Measurements from ENCODE around the gene C11orf65. TPM values are rescaled to one million over a fixed set of nuclear protein-coding genes. Genes with fewer than 3 reads are reported as not detected.

Gene C11orf65
- total and polyA plus RNA-seq, 4 experiments from 2014 or later = 0.30 to 1.0 (median 0.93) TPM; not detected in 1

DNA sequence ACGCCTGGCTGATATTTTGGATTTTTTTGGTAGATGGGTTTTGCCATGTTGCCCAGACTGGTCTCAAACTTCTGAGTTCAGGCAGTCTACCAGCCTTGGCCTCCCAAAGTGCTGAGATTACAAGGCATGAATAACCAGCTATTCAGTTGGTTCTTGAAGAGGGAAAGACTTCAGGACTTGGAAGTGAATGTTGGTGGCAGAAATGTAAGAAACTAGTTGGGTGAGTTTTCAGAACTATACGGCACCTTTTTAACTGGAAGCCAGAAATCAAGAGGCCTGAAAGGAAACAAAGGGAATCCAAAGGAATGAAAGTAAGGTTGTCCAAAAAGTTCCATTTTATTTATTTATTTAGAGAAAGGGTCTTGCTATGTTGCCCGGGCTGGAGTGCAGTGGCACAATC lies 28.0 kb upstream of the C11orf65 start:
- Mint-ChIP-seq H3K27ac (peak overlapping the region in 6 of 7 donors; percentile 10 to 93 (median 52)), H3K36me3 (peaks cover 6 to 7% of the 10 kb centered on the region in 2 donors), H3K9me3 (peaks cover 0 to 2% (median 0%) of the 10 kb centered on the region in 8 donors), H3K4me1 (peaks cover 23 to 32% (median 29%) of the 10 kb centered on the region in 4 donors), H3K4me3 (no peak overlapping the region), H3K27me3 (no peaks in the 10 kb centered on the region)
- POLR2A ChIA-PET (ENCODE audit: partially characterized antibody) = interaction anchor here (1.0 to 1.8 kb wide), 3 partner anchors 28 to 486 kb away, joined by 3 read pairs; partner anchors contain the start of genes C11orf65 and CUL5
- Histone ChIP-seq H3K27me3 (ENCODE audit: insufficient read depth, low read length) (no peaks in the 10 kb centered on the region), H3K4me3 (ENCODE audit: low read length in 2 of 2) (no peak overlapping the region), H3K27ac (ENCODE audit: low read depth, low read length) (no peak overlapping the region), H3K9me3 (ENCODE audit: control insufficient read depth in 1 of 2, low read length in 2 of 2) (no peaks in the 10 kb centered on the region), H3K36me3 (ENCODE audit: insufficient read depth, low read length) (no peaks in the 10 kb centered on the region), H3K4me1 (ENCODE audit: insufficient read depth, low read length) (peaks cover 11% of the 10 kb centered on the region)
- intact Hi-C loops (cut with micrococcal nuclease) = loop anchor here (10.0 kb wide), 2 partner anchors 169 to 271 kb away; partner anchors contain the start of genes ATM, DDX10 and NPAT
- CTCF ChIA-PET (ENCODE audit: partially characterized antibody) = interaction anchor here (0.6 kb wide), 1 partner anchor 33 kb away, joined by 4 read pairs; no protein-coding TSS in a partner anchor
- DNase-seq = no peak

DNA sequence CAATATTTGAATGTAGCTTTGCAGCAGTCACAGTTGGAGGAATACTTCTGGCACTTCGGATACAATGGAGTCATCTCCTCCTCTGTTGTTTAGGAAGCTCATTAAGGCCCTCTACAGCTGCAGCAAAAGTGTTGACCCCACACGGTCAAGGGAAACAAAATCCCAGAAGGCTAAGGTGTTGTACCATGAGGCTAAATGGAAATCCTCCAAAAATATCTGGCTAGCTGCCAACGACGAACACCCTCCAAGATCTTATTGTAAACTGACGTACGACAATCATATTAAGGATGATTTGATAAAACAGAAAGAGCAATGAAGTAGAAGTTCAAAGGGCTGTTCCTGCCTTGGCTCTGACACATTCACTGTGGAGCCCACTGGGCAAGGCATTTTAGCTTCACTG lies 26.9 kb upstream of the C11orf65 start:
- no peak overlapping the region for H3K4me3 ChIP-seq (ENCODE audit: low read length in 2 of 2)
- H3K4me1 Mint-ChIP-seq = peaks cover 23 to 32% (median 29%) of the 10 kb centered on the region in 4 donors
- peak overlapping the region in 4 of 7 donors; percentile 12 to 65 (median 34) for H3K27ac Mint-ChIP-seq
- POLR2A ChIA-PET (ENCODE audit: partially characterized antibody) = interaction anchor here (1.0 kb wide), 1 partner anchor 27 kb away, joined by 3 read pairs; the partner anchor contains the start of gene C11orf65
- H3K4me1 ChIP-seq (ENCODE audit: insufficient read depth, low read length) = peaks cover 11% of the 10 kb centered on the region
- no peak overlapping the region for H3K4me3 Mint-ChIP-seq
- no peaks in the 10 kb centered on the region for H3K36me3 ChIP-seq (ENCODE audit: insufficient read depth, low read length)
- no peaks in the 10 kb centered on the region for H3K27me3 Mint-ChIP-seq
- no peak overlapping the region for H3K27ac ChIP-seq (ENCODE audit: low read depth, low read length)
- H3K9me3 ChIP-seq (ENCODE audit: control insufficient read depth in 1 of 2, low read length in 2 of 2) = no peaks in the 10 kb centered on the region
- no peaks in the 10 kb centered on the region for H3K27me3 ChIP-seq (ENCODE audit: insufficient read depth, low read length)
- CTCF ChIA-PET (ENCODE audit: partially characterized antibody) = no interaction called here
- DNase-seq = no peak
- intact Hi-C loops (cut with micrococcal nuclease) = loop anchor here (10.0 kb wide), 2 partner anchors 171 to 269 kb away; partner anchors contain the start of genes ATM, DDX10 and NPAT
- peaks cover 0 to 2% (median 0%) of the 10 kb centered on the region in 8 donors for H3K9me3 Mint-ChIP-seq
- H3K36me3 Mint-ChIP-seq = peaks cover 9 to 11% of the 10 kb centered on the region in 2 donors

DNA sequence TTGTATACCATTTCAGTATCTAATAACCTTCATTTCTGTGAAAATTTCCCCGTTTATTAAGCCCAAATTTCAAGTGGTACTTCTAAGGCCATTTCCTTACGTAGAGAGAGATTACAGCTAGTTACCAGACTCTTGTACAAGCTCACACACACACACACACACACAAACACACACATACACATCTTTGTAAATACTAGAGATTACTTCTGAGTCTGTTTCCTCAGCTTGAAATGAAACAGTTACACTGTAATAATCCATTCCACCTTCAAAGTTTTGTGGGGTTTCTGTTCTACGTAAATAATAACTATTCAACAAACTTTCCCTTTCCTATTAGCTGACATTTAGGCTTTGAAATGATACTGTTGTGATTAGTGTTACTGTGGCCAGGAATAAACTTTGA lies 24.6 kb upstream of the C11orf65 start:
- Histone ChIP-seq H3K9me3 (ENCODE audit: control insufficient read depth in 1 of 2, low read length in 2 of 2) (no peaks in the 10 kb centered on the region), H3K4me3 (ENCODE audit: low read length in 2 of 2) (no peak overlapping the region), H3K36me3 (ENCODE audit: insufficient read depth, low read length) (no peaks in the 10 kb centered on the region), H3K4me1 (ENCODE audit: insufficient read depth, low read length) (peaks cover 7% of the 10 kb centered on the region), H3K27me3 (ENCODE audit: insufficient read depth, low read length) (no peaks in the 10 kb centered on the region), H3K27ac (ENCODE audit: low read depth, low read length) (no peak overlapping the region)
- H3K27ac Mint-ChIP-seq = peak overlapping the region in 2 of 7 donors; percentile 19 to 67
- H3K36me3 Mint-ChIP-seq = peaks cover 15 to 24% of the 10 kb centered on the region in 2 donors
- intact Hi-C loops (cut with micrococcal nuclease) = loop anchor here (10.0 kb wide), 2 partner anchors 173 to 267 kb away; partner anchors contain the start of genes ATM, DDX10 and NPAT
- no peak overlapping the region for H3K4me3 Mint-ChIP-seq
- no peak for DNase-seq
- H3K9me3 Mint-ChIP-seq = no peaks in the 10 kb centered on the region
- CTCF ChIA-PET (ENCODE audit: partially characterized antibody) = interaction anchor here (0.6 kb wide), 1 partner anchor 11 kb away, joined by 3 read pairs; no protein-coding TSS in a partner anchor
- peaks cover 20 to 22% (median 21%) of the 10 kb centered on the region in 4 donors for H3K4me1 Mint-ChIP-seq
- POLR2A ChIA-PET (ENCODE audit: partially characterized antibody) = interaction anchor here (2.2 kb wide), 1 partner anchor 24 kb away, joined by 5 read pairs; no protein-coding TSS in a partner anchor
- H3K27me3 Mint-ChIP-seq = no peaks in the 10 kb centered on the region

- POLR2A ChIA-PET (ENCODE audit: partially characterized antibody) = interaction anchor here (1.0 kb wide), 1 partner anchor 11 kb away, joined by 3 read pairs; no protein-coding TSS in a partner anchor
- H3K27ac ChIP-seq (ENCODE audit: low read depth, low read length) = no peak overlapping the region
- H3K36me3 ChIP-seq (ENCODE audit: insufficient read depth, low read length) = peaks cover 9% of the 10 kb centered on the region
- Mint-ChIP-seq H3K4me3 (no peak overlapping the region), H3K27ac (peak overlapping the region in 1 of 7 donors; percentile 52), H3K36me3 (peaks cover 43 to 58% of the 10 kb centered on the region in 2 donors), H3K9me3 (no peaks in the 10 kb centered on the region), H3K4me1 (peaks cover 0 to 4% (median 0%) of the 10 kb centered on the region in 4 donors), H3K27me3 (no peaks in the 10 kb centered on the region)
- DNase-seq = no peak
- intact Hi-C loops (cut with micrococcal nuclease) = no loop called here
- H3K9me3 ChIP-seq (ENCODE audit: control insufficient read depth in 1 of 2, low read length in 2 of 2) = no peaks in the 10 kb centered on the region
- no peak overlapping the region for H3K4me3 ChIP-seq (ENCODE audit: low read length in 2 of 2)
- no peaks in the 10 kb centered on the region for H3K27me3 ChIP-seq (ENCODE audit: insufficient read depth, low read length)
- H3K4me1 ChIP-seq (ENCODE audit: insufficient read depth, low read length) = no peaks in the 10 kb centered on the region
- CTCF ChIA-PET (ENCODE audit: partially characterized antibody) = no interaction called here
Measured at GRCh38 chr11:108486828-108487227, 19.5 kb upstream of the C11orf65 start.

DNA sequence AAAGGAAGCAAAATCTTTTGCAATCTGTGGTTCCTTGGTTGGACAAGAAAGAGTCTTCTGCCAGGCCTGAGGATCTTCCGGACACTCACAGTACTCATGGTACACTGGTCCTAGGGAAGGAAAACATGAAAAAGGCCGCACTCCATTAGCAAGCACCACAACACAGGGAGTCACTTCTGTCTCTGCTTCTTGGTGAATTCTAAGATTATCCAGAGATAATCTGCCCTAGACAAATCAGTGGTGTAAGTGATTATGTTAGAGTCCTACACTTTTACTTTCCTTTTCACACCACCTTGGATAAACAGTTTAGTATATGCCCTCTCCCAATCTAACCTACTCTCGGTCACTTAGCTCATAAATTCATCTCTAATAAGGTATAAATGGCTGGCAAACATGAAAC lies 19.0 kb upstream of the C11orf65 start:
- Mint-ChIP-seq H3K27ac (peak overlapping the region in 1 of 7 donors; percentile 22), H3K36me3 (peaks cover 48 to 62% of the 10 kb centered on the region in 2 donors), H3K4me3 (no peak overlapping the region), H3K4me1 (peaks cover 0 to 3% (median 0%) of the 10 kb centered on the region in 4 donors), H3K9me3 (no peaks in the 10 kb centered on the region), H3K27me3 (no peaks in the 10 kb centered on the region)
- CTCF ChIA-PET (ENCODE audit: partially characterized antibody) = no interaction called here
- no peaks in the 10 kb centered on the region for H3K27me3 ChIP-seq (ENCODE audit: insufficient read depth, low read length)
- intact Hi-C loops (cut with micrococcal nuclease) = no loop called here
- POLR2A ChIA-PET (ENCODE audit: partially characterized antibody) = no interaction called here
- H3K27ac ChIP-seq (ENCODE audit: low read depth, low read length) = no peak overlapping the region
- no peak overlapping the region for H3K4me3 ChIP-seq (ENCODE audit: low read length in 2 of 2)
- H3K36me3 ChIP-seq (ENCODE audit: insufficient read depth, low read length) = peaks cover 9% of the 10 kb centered on the region
- no peak for DNase-seq
- no peaks in the 10 kb centered on the region for H3K9me3 ChIP-seq (ENCODE audit: control insufficient read depth in 1 of 2, low read length in 2 of 2)
- no peaks in the 10 kb centered on the region for H3K4me1 ChIP-seq (ENCODE audit: insufficient read depth, low read length)

DNA sequence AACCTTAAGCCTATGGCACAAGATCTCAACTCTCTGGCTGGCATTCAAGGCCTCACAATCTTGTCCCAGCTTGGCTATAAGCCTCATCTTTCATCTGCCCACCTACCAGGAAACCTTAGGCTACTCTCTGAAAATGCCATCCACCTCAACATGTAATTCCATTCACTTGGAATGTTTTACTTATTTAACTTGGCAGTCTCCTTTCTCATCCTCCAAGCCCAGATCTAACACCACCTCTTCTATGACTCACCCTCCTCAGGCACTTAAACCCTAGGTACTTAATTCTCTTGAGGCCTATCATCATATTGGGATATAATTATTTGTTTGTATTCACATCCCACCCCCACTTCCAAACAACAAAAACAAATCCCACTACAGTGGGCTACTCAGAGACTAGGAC lies 15.8 kb upstream of the C11orf65 start:
- Histone ChIP-seq H3K4me3 (ENCODE audit: low read length in 2 of 2) (no peak overlapping the region), H3K9me3 (ENCODE audit: control insufficient read depth in 1 of 2, low read length in 2 of 2) (no peaks in the 10 kb centered on the region), H3K27ac (ENCODE audit: low read depth, low read length) (no peak overlapping the region), H3K36me3 (ENCODE audit: insufficient read depth, low read length) (peaks cover 12% of the 10 kb centered on the region), H3K27me3 (ENCODE audit: insufficient read depth, low read length) (no peaks in the 10 kb centered on the region), H3K4me1 (ENCODE audit: insufficient read depth, low read length) (no peaks in the 10 kb centered on the region)
- Mint-ChIP-seq H3K4me3 (no peak overlapping the region), H3K9me3 (no peaks in the 10 kb centered on the region), H3K4me1 (peaks cover 0 to 2% (median 0%) of the 10 kb centered on the region in 4 donors), H3K27me3 (no peaks in the 10 kb centered on the region), H3K36me3 (peaks cover 39 to 46% of the 10 kb centered on the region in 2 donors), H3K27ac (no peak overlapping the region)
- CTCF ChIA-PET (ENCODE audit: partially characterized antibody) = no interaction called here
- no peak for DNase-seq
- POLR2A ChIA-PET (ENCODE audit: partially characterized antibody) = no interaction called here
- intact Hi-C loops (cut with micrococcal nuclease) = no loop called here

DNA sequence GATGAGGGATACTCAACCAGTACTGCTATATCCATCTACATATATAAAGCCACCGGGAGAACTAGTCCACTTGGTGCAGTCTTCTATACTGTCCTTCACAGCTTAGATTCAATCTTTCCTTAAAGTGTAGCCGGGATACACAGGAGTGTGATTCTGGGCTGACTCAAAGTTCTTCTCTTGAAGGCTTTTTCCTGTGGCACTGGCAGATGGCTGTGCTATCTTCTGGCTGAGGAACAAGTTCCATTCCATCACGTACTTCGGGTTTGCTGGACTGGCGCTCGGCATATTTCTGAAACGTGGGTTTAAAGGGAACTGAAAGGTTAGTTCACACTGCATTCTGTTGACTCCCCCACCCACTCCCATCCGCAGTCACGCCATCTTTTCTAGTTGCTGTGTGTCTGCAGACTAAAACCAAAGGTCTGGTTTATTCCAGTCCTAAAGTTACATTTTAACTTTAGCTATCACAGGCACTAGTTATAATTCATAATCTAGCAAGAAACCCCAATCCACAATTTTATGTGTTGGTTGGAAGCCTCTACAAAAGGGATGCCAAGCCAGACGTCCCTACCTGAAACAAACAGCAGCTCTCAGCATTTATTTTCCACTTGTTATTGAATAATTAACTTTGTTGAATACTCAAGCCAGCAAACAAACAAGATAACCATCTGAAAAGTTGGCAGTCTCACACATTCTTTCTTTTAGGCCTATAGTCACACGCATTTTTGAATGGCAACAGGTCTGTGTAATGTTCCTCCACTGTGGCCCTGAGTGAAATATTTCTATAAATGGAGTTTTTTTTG lies 7.5 kb upstream of the C11orf65 start:
- DNase-seq = no peak
- intact Hi-C loops (cut with micrococcal nuclease) = no loop called here
- Histone ChIP-seq H3K9me3 (ENCODE audit: control insufficient read depth in 1 of 2, low read length in 2 of 2) (no peaks in the 10 kb centered on the region), H3K36me3 (ENCODE audit: insufficient read depth, low read length) (peaks cover 6% of the 10 kb centered on the region), H3K27me3 (ENCODE audit: insufficient read depth, low read length) (no peaks in the 10 kb centered on the region), H3K27ac (ENCODE audit: low read depth, low read length) (no peak overlapping the region), H3K4me3 (ENCODE audit: low read length in 2 of 2) (no peak overlapping the region), H3K4me1 (ENCODE audit: insufficient read depth, low read length) (no peaks in the 10 kb centered on the region)
- Mint-ChIP-seq H3K27me3 (no peaks in the 10 kb centered on the region), H3K36me3 (peaks cover 16 to 23% of the 10 kb centered on the region in 2 donors), H3K4me3 (no peak overlapping the region), H3K27ac (no peak overlapping the region), H3K9me3 (no peaks in the 10 kb centered on the region), H3K4me1 (no peaks in the 10 kb centered on the region)
- ChIA-PET CTCF (ENCODE audit: partially characterized antibody) (no interaction called here), POLR2A (ENCODE audit: partially characterized antibody) (no interaction called here)

Data from CD4-positive, alpha-beta memory T cell (primary cell).